NOMO-1 treated with dmso at 0.1 percent for 144 hours (cell line): ENCODE measurements around the gene GAREM1.
"Not testable (repeated sequence)": the region's sequence is repeated elsewhere in the genome, so short reads cannot be mapped to it uniquely, and the experiment has no call there.

ENCODE experiments used
- DNase-seq: peaks from one replicate; lab custom pipeline; 2025; ENCODE audit not compliant: unreplicated experiment; lab: John Stamatoyannopoulos, UW

Gene GAREM1

DNA sequence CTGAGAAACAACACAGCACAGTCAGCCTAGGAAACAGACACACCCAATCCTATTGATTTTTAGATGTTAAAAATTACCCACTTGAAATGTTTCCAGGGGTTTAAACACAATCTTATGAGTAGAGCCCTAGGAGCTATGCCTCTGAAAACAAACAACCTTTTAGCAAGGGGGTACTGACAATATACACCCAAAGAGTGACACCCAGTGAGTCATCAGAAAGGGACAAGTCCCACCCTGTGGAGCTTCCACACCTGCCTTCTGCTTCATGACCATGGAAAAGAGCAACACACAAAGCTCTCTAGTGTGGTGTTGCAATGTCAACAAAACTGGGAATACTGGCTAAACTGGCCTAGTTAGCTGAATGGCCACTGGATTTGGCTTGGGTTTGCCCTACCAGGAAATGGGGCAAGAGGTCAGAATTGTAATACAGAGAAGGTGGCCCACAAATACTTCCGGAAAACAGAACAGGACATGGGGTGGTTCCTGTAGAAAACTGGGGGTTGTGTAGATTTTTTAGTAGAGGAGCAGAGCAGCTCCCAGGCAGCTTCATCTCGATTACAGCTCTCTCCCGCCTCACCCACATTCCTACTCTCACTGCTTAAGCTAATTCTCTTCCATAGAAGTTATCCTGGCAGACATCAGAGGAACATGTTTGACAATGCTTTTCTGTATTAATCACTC, 98.2 kb downstream of the GAREM1 start:
- DNase-seq, result no peak

DNA sequence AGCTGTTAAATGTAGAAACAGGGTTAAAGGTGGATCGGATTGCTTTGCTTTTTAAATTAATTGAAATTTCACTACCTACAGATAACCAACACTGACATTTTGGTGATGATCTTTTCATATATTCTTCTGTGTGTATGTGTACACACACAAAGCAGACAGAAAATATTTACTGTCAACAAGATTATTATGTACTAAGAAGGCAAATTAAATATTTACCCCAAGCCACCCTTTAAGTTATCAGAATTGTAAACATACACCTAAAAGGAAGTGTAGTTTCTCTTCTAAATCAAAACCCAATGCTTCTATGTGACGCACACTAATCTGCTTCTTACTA, 98.7 kb downstream of the GAREM1 start:
- no peak for DNase-seq

DNA sequence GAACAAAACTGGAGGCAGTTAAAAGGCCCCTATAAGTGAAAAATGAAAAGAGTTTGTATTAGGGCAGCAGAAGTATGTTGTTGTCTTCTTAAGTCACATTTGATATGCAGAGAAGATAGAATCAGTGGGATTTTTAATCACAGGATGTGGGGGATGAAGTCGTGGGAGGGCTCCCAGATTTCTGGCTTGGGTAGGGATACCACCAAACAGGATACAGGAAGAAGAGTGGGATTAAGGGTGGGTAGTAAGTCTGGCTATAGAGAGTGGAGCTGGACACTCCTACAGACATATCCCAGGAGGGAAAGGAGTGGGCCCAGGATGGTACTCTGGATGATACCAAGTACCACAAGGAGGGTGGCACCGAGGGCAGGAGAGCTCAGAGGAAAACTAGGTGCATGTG, 99.3 kb downstream of the GAREM1 start:
- DNase-seq, result no peak

DNA sequence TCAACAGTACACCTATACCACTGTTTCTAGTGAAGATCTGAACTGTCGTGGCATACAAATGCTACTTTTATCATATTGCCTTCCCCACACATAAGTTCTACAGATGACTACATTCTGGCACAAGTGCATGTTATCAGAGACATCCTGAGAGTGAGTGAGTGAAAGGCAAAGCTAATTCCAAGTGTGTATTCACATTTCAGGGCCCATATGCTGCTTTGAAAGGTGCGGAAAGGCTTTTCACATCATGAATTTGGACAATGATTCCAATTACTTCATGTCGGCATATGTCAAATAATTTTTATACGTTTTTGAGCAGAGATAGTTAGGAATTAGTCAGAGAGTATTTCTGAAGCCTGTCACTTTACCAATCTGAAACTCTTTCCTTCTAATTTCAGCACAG, 101.7 kb downstream of the GAREM1 start:
- DNase-seq, result no peak

DNA sequence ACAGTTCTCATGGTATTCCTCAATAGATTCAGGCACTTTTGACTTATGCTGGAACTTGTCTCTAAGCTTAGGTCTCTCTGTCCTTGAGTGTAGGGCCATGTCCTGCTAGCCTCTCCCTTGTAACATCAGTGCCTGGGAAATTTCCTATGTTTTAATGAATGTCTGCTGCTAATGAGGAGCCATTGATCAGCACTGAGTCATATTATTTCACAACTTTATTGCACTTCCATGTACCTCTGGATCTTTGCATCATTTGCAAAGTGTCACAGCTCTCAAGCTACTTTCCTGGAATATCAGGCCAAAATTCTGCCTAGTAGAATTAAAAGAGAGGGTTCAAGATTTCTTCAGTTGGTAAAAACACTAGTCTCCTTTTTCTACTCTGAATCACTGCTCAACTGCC, 102.5 kb downstream of the GAREM1 start:
- no peak for DNase-seq

DNA sequence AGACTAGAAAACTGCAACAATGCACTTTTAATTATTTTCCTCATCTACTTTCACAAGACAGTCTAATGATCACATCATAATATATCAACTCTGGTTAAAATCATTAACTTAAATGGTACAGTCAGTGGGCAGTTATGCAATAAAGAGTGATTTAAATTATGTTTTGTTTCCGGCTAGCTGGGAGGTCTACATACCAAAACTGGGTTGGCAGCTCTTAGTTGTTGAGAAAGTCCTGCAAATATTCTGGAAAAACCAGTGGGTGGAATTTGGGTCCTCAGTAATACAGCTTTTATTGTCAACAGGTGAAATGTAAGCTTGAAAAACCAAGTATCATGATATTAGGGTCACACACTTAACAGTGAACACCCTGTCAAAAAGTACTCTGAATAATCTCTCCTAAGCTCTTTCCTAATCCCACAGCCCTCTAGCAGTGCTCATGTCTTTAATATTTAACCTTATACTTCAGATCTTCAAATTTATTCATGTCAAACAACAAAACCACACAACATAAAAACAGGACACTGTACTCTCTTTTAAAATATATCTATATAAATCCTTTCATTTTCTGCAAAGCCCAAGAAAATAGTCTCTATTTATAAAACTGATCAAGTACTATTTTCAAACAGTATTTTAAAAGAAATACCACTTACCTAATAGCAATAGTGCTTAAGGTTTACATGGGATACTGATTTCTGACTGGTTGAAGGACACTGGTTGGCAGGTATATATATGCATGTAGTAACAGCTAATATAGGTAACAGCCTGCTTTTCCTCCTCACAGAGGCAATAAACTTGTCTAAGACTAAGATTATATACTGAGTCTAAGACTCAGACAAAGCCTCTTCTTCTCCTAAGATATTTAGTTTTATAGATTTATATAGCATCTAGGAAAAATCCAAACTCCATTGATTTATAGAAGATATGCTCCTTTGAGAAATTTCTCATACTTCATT, 103.8 kb downstream of the GAREM1 start:
- peak; percentile 20 for DNase-seq

DNA sequence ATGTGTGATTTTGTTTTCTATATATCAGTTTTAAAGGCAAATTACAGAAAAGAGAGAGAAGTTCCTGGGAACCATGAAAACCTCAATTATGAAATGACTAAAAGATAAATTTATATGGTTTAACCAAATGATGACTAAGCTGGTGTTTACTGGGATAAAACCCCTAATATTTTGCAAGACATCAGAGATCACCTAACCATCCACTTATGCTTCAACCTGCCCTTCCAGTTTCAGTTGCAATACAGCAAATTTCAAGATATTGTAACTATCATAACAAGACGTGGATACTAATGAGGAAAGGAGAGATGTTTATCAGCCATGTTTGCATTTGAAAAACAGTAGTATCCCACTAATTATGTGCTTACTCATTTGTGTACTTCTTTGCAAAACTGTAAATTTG, 108.2 kb downstream of the GAREM1 start:
- DNase-seq, result no peak

DNA sequence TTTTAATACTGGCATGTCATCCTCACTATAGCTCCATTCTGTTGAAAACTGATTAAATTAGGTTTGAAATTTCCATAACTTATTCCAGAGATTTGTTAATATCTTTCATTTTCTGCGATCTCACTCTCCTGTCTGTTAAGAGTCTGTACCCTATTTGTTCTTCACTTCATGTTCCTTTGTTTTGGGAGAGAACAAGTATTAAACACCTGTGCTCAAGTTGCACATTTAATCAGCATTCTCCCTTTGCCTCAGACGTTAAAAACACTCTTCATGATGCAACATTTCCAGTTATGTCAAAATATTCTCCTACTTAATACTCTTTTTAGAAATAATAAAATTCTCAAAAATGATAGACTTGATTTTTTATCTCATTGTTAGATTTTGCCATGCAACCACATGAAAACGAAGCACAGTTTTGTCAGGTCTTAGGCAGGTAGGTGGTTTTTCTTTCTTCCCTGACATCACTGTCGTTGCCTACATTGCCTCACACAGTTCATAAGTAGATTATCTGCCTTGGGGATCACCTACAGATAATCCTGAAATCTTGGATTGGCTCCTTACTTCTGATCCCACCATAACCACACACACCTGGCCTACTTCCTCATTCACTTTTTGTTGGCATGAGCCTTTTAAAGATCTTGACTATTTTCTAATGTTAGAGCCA, 109.9 kb downstream of the GAREM1 start:
- no peak for DNase-seq

DNA sequence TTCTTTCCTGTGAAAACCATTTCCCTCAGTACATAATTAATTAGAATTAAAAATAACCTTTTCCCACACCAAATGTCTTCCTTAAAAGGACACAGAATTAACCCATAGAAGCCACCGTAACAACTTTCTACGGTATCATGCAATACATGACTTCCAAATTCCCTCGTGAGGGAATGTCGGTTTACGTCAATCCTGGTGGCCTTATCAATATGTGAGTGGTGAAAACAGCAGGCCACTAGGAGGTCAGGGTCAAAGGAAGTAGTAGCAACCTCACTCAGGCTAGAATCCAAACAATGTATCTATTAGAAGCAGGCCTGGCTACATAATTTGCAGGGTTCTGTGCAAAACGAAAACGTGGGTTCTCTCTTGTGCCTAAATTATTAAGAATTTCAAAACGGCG, 112.2 kb downstream of the GAREM1 start:
- no peak for DNase-seq

DNA sequence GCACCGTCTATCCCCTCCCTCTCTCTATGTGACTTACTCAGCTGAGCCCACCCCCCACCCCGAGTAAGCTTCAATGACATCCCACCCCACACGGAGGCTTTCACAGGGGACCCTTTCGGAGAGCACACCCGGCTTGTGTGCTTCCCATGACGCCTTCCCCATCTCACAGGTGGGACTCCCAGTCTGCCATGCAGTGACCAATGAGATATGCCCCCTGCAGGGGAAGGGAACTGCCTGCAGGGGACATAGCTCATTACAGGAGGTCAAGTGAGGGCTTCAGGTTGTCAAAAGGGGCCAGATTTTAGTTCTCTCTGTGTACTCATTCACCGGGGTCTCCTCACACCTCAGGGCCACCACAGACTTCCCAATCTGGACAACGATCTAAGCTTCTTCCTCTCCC, 112.6 kb downstream of the GAREM1 start:
- no peak for DNase-seq

DNA sequence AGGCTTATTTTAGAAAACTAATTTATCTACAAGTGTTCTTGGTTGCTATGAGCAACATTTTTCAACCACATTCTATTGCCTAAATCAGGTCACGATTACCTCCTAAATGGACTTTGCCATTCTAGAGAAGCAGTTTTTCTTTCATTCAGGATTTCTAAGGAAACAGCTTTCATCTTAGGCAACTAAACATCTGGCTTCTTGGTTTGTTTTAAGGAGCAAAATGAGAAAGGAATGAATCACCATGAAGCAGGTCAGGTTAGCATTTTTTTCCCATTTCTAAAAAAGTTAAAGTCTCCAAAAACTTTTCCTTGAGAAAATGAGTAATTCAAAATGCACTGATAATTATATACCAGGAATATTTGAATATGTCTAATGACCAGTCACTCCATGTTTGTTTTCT, 114.8 kb downstream of the GAREM1 start:
- no peak for DNase-seq

DNA sequence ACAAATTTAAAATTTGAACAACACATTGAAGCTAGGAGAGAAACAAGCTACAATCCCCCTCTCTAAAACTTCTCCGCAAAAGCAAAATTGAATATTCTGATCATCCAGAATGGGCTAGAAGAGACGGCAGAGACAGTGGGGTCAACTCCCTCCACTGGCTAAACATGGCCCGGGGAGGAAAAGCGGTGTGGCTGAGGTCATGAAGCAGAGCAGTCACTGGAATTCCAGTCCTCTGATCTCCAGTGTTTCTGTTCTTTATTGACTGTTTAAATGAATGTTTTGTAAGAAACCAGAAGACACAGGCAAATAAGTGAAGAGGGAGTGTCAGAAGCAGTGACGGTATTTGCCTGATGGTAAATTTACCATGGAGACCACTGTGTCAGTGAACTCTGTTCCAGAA, 116.2 kb downstream of the GAREM1 start:
- DNase-seq, result no peak

DNA sequence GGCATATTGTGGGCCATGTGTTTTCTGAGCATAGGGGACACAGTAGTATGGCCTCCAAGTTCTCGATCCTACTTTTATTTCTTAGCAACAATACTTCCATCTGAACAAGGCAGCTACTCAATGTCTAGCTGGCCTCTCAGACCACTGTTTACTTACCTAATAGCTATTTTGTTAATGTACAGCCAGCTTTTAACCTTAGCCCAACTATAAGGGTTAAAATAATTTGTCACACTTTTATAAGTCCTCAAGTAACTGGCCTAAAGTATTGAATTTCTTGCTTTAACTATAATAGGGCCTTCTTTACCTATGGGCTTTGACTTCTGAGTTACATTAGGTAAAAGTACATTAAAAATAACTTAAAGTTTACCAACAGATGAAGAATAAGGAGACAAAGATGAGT, 117.4 kb downstream of the GAREM1 start:
- no peak for DNase-seq

DNA sequence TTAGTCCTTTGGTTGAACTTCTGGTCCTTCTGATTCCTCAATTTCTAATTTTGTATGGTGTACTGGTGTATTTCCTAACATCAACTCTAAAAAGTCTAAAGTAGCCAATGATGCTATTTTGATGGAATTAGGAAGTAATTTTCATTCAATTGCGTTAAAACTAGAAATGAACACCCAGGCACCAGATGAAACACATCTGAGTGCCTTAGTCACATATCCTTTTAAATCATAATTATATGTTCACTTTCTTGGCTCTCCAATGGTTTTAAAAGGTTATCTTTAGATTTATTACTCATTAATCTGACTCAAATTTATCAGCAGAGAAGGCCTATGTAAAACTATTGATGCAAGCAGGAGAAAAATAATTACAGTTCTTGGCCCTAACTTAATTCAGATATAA, 119.7 kb downstream of the GAREM1 start:
- no peak for DNase-seq

DNA sequence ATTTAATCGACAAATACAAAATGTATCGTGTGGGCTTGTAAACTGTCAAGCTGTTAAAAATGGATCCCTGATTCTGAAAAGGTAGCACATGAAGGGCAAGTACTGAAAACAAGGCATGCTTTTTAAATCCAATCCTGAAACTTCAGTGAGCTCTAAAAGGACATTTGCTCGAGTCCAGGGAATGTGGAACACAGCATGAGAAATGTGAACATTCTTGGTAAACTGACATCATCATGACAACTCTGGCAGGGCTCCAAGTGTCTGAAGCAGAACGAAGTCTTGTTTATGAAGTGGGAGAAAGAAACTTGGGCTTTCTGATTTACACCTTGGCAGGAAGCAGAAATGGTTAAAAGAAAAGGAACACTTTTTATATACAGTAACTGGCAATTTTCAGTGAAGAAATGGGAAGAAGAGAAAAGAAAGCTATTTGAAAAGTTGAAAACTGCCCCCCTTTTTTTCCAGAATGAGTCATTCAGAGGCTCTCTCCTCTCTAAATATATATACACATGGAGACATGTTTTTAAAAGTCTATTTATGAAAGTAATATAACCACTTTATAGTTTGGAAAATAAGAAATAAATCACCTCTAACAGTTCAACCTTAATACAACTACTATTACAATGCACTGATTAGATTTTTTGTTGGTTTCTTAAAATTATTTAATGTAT, 120.8 kb downstream of the GAREM1 start:
- no peak for DNase-seq

DNA sequence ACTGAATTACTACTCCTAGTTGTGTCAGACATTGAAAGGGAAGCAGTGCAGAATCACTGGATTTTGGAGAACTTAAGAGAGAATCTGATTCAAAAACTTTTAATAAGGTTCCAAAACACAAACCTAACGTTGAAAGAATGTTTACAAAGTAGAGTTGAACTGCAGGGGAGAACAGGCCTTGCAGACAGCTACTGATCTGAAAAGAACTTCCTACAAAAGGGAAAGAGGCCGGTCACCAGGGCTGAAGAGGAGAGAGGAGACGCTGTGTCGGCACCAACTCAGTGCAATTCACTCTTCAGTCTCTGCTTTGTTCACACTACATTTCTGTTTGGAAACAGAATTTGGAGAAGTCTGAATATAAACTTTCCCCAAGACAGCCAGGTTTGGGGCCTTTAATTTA, 124.0 kb downstream of the GAREM1 start:
- DNase-seq, result no peak

DNA sequence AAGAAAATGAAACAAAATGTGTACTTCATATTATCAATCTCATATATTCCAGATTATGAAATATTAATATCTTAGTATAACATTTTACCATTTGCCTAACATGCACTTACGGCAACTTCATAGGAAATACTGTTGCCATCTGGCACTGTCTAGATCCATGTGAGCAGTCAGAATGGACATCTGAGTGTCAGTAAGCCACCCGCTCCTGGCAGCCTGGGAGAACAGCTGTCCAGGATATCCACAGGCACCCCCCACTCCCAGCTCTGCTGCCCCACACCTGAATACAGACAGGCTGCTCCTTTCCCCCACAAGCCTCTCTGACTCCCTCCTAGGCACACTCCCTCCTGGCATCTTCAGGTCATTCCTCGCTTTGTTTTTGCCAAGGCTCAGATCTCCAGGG, 127.0 kb downstream of the GAREM1 start:
- DNase-seq, result no peak

DNA sequence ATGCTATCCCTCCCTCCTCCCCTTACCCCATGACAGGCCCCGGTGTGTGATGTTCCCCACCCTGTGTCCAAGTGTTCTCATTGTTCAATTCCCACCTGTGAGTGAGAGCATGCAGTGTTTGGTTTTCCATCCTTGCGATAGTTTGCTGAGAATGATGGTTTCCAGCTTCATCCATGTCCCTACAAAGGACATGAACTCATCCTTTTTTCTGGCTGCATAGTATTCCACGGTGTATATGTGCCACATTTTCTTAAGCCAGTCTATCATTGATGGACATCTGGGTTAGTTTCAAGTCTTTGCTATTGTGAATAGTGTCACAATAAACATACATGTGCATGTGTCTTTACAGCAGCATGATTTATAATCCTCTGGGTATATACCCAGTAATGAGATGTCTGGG, 129.6 kb downstream of the GAREM1 start:
- not testable (repeated sequence) for DNase-seq

DNA sequence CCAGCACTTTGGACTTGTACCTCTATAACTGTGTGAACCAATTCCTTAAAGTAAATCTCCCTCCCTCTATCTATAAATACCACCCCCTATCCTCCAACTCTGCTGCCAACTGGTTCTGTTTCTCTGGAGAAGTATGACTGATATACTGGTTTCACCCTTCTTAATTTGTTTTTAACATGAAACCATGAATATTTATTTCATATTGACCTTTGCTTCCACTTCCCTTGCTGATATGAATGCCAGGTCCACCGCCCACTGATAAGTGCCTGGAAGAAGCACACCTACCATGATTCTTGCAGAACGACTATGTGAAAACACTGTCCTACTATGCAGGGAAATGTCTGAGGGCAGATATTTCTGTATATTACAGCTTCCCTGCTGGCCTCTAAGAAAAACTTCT, 131.6 kb downstream of the GAREM1 start:
- no peak for DNase-seq

DNA sequence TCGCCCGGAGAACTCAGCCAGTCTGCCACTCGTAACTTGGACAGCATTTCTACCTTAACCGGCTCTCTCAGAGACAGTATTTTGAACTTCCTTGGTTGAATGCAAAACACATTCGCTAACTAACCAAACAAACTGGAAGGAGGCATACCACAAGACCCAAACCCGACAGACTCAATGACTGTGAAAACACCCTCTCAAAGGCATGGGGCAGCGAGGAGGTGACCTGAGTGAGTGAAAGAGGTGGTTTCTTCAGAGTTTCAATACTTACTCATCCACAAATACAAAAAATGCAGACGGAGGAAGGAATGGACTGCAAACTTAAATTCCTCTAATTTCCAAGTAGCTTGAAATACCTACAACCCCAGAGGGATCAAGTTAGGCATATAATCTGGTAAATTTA, 132.9 kb downstream of the GAREM1 start:
- DNase-seq, result no peak

DNA sequence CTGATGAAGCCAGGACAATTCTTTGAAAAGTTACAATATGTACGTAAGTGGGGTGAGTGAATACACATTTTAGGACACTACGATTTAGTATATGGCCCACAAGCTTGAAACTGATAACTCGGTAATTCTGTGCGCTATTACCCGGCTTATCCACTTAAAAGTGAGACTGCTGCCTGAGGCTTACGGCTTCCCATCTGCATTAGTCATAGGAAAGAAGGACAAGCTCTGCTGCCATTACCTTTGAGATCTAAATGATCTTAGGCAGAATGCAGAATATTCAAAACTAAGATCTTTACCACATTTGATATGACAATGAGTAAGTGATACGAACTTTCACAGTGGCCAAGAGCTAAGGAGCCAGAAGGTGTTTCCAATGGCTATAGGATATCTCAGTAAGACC, 133.3 kb downstream of the GAREM1 start:
- no peak for DNase-seq

DNA sequence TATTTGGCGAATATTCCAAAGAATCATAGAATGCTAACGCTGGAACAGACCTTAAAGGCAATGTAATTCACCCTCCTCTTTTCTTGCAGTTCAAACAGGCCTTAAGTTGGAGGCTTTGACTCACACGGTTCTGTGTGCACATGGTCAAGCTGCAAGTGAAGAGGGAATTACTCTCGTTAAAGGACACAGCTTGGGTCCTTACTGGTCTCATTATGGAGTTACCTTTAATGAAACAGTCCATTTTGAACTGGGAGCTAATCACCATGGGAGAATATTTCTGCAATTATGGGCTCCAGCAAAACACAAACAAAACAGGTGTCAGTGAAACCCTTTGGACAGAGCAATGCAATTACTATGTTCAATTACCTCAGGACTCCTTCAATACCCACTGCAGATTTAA, 135.5 kb downstream of the GAREM1 start:
- DNase-seq, result no peak
